Measurements from ENCODE around the gene ZNF467.

ZNF467 gene

DNA sequence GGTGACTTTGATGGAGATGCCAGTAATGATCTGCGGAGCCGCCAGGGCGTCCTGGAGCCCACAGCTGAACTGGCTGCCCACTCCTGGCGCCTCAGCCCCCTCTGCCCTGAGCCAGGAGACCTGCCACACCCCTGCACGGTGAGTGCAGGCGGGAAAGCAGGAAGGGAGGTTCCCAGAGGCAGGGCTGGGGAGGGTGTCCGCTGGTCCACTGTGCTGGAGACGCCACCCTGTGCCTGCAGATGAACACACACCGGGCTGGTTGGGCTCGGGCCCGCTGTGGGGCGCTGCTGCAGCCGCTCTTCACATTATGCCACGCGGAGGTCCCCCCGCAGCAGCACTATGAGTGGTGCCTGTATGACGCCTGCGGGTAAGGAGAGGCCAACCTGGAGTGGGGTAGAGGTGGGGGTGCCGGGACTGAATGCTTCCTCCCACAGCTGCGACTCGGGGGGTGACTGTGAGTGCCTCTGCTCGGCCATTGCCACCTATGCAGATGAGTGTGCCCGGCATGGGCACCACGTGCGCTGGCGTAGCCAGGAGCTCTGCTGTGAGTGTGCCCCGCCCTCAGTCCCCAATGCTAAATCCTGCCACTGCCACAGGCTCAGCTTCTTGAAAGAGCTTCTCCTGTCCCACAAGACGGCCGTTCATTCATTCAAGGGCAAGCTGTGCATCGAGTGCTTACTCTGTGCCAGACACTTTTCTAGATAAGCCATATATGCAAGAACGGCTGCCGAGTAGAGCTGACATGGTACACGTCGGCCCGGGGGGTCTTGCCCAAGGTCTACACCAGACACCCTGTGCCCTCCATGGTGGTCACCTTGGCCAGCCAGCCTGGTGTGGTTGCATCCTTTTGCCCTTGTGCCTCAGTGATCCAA lies 14.3 kb upstream of the ZNF467 start:
- no peak for DNase-seq (ENCODE audit: low spot score)

- no peak for DNase-seq (ENCODE audit: low spot score)
These were observed 12.6 kb upstream of the ZNF467 start for GRCh38 chr7:149785983-149786382.

GRCh38 chr7:149785402-149785801 lies 12.0 kb upstream of the ZNF467 start:
- no peak for DNase-seq (ENCODE audit: low spot score)

GRCh38 chr7:149784251-149784608 lies 10.8 kb upstream of the ZNF467 start:
- no peak for DNase-seq (ENCODE audit: low spot score)

DNA sequence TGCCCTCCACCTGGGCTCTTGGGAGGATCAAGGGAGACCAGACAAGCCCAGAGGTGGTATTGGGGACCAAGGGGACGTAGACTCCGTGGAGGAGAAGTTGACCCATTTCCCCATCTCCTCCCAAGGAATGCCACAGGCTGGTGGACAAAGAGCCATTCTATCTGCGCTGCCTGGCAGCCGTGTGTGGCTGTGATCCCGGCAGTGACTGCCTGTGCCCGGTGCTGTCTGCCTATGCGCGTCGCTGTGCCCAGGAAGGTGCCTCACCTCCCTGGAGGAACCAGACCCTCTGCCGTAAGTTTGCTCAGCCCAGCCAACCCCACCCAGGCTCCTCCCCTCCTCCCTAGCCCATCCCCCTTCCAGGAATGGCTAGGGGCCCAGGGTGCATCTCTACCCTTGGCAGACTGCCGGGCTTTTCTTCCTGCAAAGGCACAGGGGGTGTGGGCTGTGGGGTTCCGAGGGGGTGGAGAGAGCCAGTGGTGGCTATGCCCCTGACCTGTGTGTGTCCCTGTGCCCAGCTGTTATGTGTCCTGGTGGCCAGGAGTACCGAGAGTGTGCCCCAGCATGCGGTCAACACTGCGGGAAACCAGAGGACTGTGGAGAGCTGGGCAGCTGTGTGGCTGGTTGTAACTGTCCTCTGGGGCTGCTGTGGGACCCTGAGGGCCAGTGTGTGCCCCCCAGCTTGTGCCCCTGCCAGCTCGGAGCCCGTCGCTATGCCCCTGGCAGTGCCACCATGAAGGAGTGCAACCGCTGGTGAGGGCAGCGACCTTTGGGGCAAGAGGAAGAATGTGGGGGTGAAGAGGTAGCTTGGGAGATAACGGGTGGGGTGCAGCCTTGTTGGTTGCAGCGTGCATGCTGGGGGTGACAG lies 10.2 kb upstream of the ZNF467 start:
- no peak for DNase-seq (ENCODE audit: low spot score)

DNA sequence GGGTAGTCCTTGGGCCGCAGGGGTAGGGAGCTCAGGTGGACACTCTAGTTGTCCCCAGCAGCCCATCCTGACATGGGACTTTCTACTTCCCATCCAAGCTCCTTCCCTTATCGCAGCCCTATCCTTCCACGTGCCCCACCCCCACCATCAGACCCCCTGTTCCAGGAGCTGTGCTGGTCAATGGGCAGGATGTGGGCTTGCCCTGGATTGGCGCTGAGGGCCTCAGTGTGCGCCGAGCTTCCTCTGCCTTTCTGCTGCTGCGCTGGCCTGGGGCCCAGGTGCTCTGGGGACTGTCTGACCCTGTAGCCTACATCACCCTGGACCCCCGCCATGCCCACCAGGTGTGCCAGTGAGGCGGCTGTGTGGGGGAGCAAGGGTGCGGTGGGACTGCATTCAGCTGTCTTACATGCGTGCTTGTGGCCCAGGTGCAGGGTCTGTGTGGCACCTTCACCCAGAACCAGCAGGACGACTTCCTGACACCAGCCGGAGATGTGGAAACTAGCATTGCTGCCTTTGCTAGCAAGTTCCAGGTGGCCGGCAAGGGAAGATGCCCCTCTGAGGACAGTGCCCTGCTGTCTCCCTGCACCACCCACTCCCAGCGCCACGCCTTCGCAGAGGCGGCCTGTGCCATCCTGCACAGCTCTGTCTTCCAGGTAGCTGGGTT lies 9.4 kb upstream of the ZNF467 start:
- DNase-seq (ENCODE audit: low spot score) = no peak

DNA sequence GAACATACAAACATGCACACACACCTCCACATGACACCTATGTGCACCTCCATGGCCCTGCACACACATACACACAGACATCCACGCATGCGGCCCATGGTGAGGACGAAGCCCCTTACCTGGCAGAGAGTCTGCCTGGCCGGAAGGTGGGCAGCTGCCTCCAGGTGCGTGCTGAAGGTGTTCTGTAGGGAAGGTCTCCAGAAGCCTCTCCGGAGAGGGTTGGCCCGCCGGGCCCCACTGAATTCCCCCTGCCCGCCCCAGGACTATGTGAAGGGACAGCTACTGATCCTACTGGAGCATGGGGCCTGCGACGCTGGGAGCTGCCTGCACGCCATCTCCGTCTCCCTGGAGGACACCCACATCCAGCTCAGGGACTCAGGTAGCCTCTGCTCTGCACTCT lies 8.5 kb upstream of the ZNF467 start:
- no peak for DNase-seq (ENCODE audit: low spot score)

DNA sequence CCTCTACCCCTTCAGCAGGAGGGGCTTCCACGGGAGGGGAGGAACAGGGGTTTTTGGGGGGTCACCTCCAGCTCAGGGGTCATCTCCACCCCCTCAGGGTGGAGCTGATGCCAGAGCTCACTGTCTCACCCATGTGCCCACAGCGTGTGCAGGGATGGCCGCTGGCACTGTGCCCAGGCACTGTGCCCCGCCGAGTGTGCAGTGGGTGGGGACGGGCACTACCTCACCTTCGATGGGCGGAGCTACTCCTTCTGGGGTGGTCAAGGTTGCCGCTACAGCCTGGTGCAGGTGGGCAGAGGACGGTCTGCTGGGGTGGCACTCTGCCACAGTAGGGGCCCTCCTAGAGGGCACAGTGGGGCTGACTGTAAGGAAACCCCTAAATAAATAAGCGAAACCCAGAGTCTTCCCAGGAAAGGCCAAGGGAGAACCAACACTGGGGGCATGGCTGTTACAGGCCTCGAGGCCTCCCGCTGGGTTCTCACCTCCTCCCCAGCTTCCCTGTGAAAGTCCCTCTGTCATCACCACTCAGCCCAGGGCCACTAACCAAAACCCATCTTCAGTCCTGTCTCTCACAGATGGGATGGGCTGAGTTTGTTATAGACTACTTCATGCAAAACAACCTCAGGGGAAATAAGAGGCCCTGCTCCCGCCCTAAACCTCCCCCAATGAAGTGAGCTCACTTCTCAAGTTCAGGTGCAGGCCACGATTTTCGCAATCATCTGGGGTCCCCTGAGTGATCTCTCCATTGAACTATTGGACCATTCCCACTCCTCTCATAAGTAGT lies 7.4 kb upstream of the ZNF467 start:
- no peak for DNase-seq (ENCODE audit: low spot score)

- no peak for DNase-seq (ENCODE audit: low spot score)
These were observed 6.7 kb upstream of the ZNF467 start for GRCh38 chr7:149780056-149780455.

DNA sequence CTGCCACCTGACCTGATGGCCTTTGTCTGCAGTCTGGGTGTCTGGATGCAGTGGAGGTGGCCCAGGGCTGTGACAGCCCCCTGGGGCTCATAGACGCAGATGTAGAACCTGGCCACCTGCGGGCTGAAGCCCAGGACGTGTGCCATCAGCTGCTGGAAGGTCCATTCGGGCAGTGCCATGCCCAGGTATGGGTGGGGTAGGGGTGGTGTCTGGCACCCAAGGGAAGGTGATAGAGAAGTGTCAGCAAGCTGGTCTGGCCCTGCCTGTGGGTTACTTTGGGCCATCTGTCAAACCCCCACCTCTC lies 6.1 kb upstream of the ZNF467 start:
- no peak for DNase-seq (ENCODE audit: low spot score)

DNA sequence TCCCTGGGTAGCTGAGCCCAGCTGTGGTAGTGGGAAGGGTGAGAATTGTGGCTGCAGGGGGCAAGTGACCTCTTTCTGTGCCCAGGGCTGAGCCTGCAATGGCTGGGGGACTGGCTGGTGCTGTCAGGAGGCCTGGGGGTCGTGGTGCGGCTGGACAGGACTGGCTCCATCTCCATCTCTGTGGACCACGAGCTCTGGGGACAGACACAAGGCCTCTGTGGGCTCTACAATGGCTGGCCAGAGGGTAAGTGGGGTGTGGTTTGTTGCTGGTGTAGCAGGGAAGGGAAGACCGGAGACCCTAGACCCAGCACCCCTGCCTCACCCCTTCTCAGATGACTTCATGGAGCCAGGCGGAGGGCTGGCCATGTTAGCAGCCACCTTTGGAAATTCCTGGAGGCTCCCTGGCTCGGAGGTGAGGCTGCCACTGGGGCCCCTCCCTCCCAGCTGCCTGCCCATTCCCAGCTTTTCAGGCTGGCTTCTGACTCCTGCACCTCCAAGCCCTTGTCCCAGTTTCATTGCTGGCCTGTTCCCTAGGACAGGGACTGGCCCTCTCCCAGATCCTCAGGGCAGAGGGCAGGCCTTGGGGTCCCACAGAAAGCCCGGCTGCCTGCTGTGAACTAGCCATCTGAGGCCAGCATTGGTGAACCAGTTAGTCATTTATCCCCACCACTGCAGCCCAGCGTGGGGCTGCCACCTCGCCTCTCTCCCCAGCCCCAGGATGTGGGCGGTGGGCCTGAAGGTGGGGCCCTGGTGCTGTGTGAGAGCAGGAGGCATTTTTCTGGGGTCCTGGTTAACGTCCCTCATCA lies 5.5 kb upstream of the ZNF467 start:
- no peak for DNase-seq (ENCODE audit: low spot score)

- DNase-seq (ENCODE audit: low spot score) = no peak
These were observed 4.9 kb upstream of the ZNF467 start for GRCh38 chr7:149778327-149778637.

GRCh38 chr7:149777551-149778326 lies 4.4 kb upstream of the ZNF467 start:
- DNase-seq (ENCODE audit: low spot score) = no peak

GRCh38 chr7:149776848-149777407 lies 3.5 kb upstream of the ZNF467 start:
- no peak for DNase-seq (ENCODE audit: low spot score)

DNA sequence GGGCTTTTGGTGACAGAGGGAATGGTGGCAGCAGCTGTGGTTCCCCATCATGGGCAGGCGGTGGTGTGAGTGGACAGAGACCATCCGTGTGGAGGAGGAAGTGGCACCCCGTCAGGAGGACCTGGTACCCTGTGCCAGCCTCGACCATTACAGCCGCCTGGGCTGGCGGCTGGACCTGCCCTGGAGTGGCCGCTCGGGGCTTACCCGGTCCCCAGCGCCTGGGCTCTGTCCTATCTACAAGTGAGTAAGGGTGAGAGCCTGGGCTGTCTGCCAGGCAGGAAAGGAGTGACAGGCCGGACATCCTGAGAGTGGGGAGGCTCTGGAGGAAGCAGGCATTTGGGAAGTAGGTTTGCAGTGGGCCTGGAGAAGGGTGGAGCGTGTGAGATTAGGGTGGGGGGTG lies 2.9 kb upstream of the ZNF467 start:
- no peak for DNase-seq (ENCODE audit: low spot score)

- DNase-seq (ENCODE audit: low spot score) = no peak
These were observed 1.8 kb upstream of the ZNF467 start for GRCh38 chr7:149775176-149775556.

DNA sequence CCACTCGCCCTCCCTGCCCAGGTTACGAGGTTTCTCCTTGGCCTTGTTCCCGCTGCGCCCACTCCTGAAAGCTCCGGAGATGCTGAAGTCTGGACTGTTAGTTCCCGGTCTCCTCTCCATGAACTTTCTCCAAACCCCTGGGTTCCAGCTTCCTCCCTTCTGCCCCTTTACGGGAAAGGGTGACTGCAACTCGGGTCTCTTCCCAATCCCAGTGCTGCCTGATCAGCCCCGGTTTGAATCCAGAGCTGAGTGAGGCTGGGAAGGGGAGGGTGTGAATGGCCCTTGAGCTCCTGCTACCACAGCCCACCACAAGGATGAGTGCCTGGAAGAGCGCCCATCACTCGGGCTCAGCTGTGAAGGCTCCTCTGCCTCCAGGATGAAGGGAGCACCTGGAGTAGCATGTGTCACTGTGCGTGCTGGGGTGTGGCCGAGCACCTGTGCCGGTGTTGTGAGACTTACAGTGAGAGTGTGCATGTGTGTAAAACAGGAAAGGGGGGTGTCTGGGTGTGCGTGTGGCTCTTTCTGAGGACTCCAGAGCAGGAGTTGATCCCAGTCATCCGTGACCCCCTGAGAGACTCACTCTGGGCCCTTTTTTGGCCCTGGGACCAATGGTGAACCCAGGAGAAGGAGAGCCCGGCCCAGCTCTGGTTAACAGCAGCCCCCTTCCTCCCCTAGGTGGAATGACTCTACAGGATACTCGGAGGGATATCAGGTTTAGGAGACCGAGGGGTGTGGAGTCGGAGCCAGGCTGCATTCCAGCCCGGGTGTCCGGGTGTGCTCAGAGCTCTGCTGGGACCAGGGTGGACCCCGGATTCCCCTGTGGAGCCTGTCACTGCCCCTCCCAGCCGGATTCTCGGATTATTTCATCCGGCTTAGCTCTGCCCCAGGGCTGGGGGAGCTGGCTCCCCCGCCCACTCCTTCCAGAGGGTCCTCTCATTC lies 1.1 kb upstream of the ZNF467 start:
- peak; percentile 31 for DNase-seq (ENCODE audit: low spot score)

- DNase-seq (ENCODE audit: low spot score) = no peak
These were observed 393 bp downstream of the ZNF467 start for GRCh38 chr7:149772956-149773434.
